ENCODE results near the gene STOX2.

STOX2 gene

DNA sequence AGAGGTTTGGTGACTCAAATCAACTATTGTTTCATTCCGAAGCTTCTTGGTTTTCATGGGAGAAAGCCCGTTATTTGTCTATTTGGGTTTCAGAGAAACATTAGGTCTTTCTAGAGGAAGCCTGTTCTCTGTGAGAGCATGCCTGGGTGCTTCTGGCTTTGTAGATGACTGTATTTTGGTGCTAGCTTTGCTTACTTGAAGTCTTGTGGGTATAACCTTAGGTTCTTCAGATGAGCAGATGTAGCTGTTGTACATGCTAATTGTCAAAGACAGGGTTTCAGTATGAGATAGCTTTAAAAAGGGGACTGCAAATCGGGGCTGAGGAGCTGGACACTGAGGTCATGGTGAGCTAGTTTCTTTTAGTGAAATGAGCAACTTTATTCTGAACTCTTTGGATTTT lies 7.9 kb upstream of the STOX2 start:
- DNase-seq (ENCODE audit: low spot score), result no peak

DNA sequence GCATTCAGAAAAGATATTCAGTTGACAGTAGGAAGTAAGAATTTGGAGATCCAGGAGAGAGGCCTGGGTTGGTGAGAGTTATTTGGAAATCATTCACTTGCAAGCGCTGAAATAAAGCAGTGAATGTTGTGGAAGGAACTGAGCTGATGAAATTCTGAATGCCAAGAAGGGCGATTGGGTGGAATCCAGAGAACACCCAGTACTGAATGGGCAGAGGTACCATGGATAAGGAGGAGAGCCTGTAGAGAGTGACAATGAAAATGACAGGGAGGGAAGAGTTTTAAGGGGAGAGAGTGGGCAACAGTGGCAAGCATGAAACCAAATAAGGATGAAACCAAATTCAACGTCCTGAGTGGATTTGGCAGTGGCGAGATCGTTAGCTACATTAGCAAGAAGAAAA lies 6.7 kb upstream of the STOX2 start:
- DNase-seq (ENCODE audit: low spot score), result no peak

- no peak for DNase-seq (ENCODE audit: low spot score)
Measured at GRCh38 chr4:183903021-183903760, 1.9 kb upstream of the STOX2 start.

GRCh38 chr4:183905593-183906488 lies 734 bp downstream of the STOX2 start:
- no peak for DNase-seq (ENCODE audit: low spot score)

GRCh38 chr4:183906489-183906738 lies 1.3 kb downstream of the STOX2 start:
- DNase-seq (ENCODE audit: low spot score), result no peak

GRCh38 chr4:183906739-183907651 lies 1.9 kb downstream of the STOX2 start:
- no peak for DNase-seq (ENCODE audit: low spot score)

DNA sequence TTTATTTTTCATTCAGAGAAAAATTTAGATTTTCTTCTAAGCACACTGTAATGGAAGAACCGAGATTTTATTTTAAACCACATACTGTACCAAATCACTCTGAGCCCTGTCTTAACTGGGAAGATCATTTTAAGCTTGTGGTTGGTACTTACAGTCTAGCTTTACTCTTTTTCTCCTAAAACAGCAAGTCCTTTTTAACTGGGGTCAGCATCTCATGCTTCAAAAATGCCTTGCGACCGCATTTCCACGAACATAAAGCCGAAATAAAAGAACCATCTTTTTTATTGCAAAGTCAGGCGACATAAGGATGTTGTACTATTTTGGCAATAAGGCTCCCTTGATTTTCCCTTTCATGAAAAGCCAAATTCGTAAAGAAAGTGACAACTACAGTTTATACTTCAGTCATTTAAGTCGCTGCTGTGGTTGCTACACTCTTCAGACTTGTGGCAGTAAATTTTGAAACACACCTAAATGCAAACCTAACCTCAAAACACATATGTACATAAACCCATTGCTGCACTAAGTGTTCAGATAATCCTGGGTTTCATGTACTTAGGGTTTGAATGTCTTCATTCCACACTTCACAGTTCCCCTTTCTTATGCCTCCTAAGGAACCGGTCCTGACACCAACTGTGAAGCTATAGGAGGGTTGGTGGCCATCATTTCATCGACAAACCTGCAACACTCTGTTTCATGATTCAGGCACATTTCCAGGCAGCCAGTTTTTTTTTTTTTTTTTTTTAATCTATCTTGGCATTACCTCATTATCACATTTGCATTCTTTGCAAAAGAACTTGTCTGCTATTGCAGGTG lies 3.0 kb downstream of the STOX2 start:
- no peak for DNase-seq (ENCODE audit: low spot score)

DNA sequence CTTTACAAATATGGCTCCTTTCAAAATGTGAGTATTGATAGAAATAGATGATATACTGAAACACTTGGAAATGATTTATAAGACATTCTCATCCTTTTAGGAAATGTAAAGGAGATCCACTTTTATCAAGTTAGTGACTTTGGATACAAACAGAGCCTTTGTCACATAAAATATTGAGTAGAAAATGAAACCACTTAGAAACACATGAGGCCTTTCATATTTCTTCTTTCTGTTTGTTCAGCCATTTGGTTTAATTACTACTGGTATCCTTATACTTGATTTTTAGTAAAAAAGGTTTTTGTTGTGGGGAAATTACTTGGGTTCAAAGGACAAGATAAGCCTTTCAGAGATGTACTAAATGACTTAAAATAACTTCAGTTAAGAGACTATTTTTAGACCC lies 4.1 kb downstream of the STOX2 start:
- no peak for DNase-seq (ENCODE audit: low spot score)

- no peak for DNase-seq (ENCODE audit: low spot score)
Measured at GRCh38 chr4:183909801-183910200, 4.7 kb downstream of the STOX2 start.

DNA sequence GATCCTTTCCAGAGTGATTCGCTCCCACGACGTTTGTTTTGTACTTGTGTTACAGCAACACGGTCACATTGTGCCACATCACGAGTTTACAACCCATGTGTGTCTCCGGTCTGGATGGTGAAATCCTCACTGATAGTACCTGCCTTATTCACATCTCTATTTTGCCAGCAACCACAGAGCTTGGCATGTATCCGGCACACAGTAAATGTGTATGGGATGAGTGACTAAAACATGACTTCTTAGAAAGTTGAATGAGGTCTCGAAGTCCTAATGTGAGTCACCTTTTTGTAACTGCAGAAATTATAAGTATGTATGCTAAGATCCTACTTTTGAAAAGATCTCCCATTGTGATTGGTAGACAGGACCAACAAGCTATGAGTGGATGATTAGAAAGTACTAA lies 7.5 kb downstream of the STOX2 start:
- no peak for DNase-seq (ENCODE audit: low spot score)

GRCh38 chr4:183915976-183916375 lies 10.9 kb downstream of the STOX2 start:
- DNase-seq (ENCODE audit: low spot score), result no peak

DNA sequence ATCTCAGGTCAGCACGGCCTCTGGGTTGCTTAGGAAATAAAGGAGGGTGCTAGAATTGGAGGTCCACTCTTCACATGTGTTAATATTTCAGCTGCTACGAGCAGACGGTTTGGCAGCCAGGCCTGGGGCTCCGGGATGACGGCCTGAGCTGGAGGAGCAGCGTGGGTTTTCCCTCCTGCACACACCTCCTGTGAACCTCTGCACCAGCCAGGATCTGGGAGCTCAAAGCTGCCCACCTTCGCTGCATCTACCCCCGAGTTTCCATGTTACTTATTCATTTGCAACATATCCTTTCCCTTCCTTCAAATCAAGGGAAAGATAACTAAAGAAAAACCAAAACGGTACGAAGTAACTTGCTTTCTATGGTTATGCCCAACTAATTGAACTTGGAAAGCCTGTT lies 13.6 kb downstream of the STOX2 start:
- no peak for DNase-seq (ENCODE audit: low spot score)

DNA sequence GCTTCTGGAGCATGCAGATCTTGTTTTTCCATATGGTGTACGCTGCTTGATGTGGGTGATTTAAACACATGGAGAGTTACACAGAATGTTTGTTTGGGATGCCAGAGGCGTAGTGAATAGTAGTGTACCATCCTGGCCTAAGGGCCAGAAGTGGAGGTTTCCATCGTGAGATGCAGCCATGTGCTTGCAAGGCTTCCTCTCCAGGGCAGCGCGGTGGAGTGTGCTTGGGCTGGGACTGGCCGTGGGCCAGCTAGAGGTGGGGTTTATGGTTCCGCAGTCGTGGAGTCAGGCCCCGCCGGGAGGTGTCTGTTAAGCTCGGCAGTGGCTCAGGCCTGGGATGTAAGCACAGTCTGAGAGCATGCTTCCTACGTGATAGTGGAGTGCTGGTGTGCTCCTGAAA lies 14.0 kb downstream of the STOX2 start:
- no peak for DNase-seq (ENCODE audit: low spot score)

DNA sequence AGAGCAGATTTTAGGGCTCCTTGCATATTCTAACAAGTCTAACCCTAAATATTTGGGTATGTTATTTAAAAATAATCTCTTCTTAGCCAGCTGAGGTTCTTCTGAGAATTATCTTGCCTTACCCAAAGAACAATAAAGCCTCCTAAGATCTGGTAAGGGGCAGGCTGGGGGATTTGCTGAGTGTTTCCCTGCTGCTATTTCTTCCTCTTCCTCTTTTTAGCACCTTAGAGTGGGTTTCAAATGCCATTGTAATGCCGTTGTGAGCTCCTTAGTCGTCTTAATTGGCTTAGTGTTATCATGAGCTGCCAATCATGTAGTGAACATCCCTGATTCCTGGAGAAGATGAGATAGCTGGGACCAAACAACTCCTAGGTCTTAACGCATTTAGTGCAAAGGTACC lies 15.4 kb downstream of the STOX2 start:
- DNase-seq (ENCODE audit: low spot score), result no peak

GRCh38 chr4:183921335-183921734 lies 16.2 kb downstream of the STOX2 start:
- no peak for DNase-seq (ENCODE audit: low spot score)

DNA sequence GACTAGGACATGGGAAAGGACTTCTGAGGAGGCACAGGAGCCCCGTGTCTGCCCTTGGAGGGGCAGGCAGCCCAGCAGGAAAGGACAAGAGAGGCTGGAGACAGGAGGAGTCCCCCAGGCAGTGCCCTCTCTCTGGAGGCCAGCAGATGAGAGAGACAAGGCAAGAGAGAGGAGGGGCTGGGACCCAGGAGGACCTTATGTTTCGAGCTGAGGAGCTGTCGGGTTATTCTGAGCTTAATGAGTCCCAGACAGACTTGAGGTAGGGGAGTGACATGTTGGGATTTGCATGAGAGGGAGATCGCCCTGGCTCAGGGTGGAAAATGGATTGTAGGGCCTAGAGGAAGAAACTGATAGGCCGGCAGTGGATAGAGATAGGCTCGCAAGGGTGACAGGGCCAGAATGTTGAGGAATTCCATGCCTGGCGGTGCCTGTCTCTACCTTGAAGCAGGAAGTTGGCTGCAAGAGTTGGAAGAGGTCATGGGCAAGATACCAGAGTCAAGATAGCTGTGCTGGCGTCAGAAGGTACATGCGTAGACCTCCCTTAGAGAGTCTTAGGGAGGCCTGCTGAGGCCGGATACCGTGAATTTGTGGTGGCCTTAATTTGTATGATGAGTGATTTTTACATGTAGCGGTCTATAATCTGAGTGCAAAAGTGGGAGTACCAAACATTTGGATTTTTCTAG lies 19.4 kb downstream of the STOX2 start:
- no peak for DNase-seq (ENCODE audit: low spot score)

DNA sequence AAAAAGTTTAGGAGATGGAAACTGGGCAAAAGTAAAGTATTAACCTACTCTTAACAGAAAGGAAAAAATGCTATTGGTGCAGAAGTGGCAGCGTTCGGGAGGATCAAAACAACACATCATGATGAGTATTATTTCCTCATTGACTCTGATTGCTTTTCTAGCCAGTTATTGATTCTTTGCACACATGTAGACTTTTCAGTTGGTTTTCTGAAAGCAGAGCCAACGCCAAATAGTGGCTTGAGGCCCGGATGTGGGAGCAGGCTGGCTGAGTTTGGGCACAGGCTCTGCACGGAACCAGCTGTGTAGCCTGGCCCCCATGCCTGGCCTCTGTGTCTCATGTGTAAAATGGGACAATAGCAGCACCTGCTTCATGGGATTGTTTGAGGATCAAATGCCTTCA lies 21.8 kb downstream of the STOX2 start:
- DNase-seq (ENCODE audit: low spot score), result no peak

DNA sequence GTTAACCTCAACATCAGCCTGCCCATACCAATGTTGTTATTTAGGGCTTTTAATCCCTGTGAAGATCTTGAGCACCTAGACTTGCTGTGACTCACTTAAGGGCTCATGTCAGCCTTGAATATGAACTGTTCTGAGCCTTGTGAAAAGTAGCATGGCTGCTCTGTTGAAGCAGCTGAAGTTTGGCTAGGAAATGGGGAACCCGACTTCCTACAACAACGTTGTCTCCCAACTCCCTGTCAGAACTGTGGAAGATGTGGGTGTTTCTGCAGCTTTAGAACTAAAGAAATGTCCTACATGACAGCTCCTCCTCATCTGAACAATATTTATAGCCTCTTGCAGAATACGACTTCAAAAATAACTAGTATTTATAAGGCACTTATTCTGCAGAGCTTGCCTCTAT lies 27.5 kb downstream of the STOX2 start:
- no peak for DNase-seq (ENCODE audit: low spot score)

DNA sequence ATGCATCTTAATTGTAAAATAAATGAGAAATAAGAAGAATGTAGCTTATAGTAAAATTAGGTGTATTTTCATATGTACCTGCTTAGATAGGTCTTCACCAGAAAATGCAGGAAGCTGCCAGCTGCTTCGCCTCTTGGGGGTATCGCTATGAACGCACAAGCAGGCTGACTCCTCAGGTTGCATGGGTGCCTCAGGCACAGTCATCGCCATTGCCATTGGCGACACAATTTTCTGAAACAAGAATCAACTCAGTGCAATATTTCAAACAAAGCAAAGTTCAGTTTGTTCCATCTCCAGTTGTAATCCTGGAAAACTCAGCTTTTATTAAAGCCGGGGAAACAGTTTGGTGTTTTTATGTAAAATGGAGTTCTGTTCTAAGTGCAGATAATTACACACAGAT lies 29.7 kb downstream of the STOX2 start:
- DNase-seq (ENCODE audit: low spot score), result no peak

GRCh38 chr4:183935355-183936005 lies 30.4 kb downstream of the STOX2 start:
- no peak for DNase-seq (ENCODE audit: low spot score)

GRCh38 chr4:183936047-183936446 lies 30.9 kb downstream of the STOX2 start:
- no peak for DNase-seq (ENCODE audit: low spot score)
